PC-3 (cell line): ENCODE data around the gene RXYLT1.

Source experiments
- EZH2 ChIP-seq: fragments of 300-600 bp; sonication (generic); IDR thresholded peaks from one replicate; pipeline ENCODE4 v1.6.1; 2017; ENCODE audit warnings: antibody characterized with exemption, mild to moderate bottlenecking, low read length; ENCODE audit not compliant: unreplicated experiment
- EZH2phosphoT487 ChIP-seq: fragments of 300-600 bp; sonication (generic); IDR thresholded peaks from 2 replicates; pipeline ENCODE4 v1.6.1; 2018; ENCODE audit warnings: mild to moderate bottlenecking, antibody characterized with exemption, low read length, borderline replicate concordance
- TF ChIP-seq, protein P1 (sequence below): fragments of 300-600 bp; sonication (generic); conservative IDR thresholded peaks from 2 replicates; pipeline ENCODE4 v1.5.1; 2017; ENCODE audit warnings: antibody characterized with exemption, low read depth, mild to moderate bottlenecking, low read length

DNA sequence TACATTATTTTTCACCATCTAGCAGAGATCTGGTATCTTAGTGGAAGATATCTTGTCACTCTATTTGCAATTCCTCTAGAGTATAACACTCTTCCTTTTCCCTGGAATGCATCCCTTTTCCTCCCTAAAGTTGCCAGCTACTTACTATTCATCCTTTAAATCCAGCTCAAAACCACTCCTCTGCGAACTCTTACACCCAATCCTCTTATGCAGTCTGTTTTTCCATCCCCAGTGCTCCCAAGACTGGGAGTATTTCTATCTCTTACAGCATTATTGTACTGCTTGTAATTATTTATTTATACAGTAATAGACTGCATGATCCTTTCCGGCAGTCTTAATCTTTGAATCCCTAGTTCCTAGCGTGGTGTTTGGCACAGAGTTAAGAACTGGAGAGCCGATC lies 61.9 kb downstream of the RXYLT1 start:
- no peak for TF ChIP-seq EZH2
- TF ChIP-seq, protein P1, sequence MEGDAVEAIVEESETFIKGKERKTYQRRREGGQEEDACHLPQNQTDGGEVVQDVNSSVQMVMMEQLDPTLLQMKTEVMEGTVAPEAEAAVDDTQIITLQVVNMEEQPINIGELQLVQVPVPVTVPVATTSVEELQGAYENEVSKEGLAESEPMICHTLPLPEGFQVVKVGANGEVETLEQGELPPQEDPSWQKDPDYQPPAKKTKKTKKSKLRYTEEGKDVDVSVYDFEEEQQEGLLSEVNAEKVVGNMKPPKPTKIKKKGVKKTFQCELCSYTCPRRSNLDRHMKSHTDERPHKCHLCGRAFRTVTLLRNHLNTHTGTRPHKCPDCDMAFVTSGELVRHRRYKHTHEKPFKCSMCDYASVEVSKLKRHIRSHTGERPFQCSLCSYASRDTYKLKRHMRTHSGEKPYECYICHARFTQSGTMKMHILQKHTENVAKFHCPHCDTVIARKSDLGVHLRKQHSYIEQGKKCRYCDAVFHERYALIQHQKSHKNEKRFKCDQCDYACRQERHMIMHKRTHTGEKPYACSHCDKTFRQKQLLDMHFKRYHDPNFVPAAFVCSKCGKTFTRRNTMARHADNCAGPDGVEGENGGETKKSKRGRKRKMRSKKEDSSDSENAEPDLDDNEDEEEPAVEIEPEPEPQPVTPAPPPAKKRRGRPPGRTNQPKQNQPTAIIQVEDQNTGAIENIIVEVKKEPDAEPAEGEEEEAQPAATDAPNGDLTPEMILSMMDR: no peak
- no peak for TF ChIP-seq EZH2phosphoT487
